HEK293 (cell line): Measurements from ENCODE around the gene EIF2S3.

Experiments used
- BCL11A ChIP-seq: fragments of 450-650 bp; formaldehyde crosslinking; IDR thresholded peaks from 2 replicates; pipeline ENCODE4 v1.5.1; 2016; ENCODE audit warnings: low read depth, missing biosample characterization, missing genetic modification characterization
- IKZF3 ChIP-seq: fragments of 450-650 bp; IDR thresholded peaks from 2 replicates; pipeline ENCODE4 v1.5.0; 2018; ENCODE audit warnings: missing biosample characterization, mild to moderate bottlenecking, missing genetic modification characterization, moderate library complexity
- KLF10 ChIP-seq: fragments of 450-650 bp; IDR thresholded peaks from 2 replicates; pipeline ENCODE4 v1.5.1; 2018; ENCODE audit warnings: missing biosample characterization, mild to moderate bottlenecking, missing genetic modification characterization
- OSR2 ChIP-seq: fragments of 450-650 bp; formaldehyde crosslinking; IDR thresholded peaks from 2 replicates; pipeline ENCODE4 v1.5.1; 2016; ENCODE audit warnings: missing biosample characterization, missing genetic modification characterization
- SP7 ChIP-seq: fragments of 450-650 bp; formaldehyde crosslinking; IDR thresholded peaks from 2 replicates; pipeline ENCODE4 v1.5.1; 2016; ENCODE audit warnings: missing biosample characterization, missing genetic modification characterization
- ZFP41 ChIP-seq: fragments of 450-650 bp; formaldehyde crosslinking; IDR thresholded peaks from 2 replicates; pipeline ENCODE4 v1.5.1; 2016; ENCODE audit warnings: missing biosample characterization, missing genetic modification characterization, borderline replicate concordance
- ZNF133 ChIP-seq: fragments of 450-650 bp; formaldehyde crosslinking; IDR thresholded peaks from 2 replicates; pipeline ENCODE4 v1.5.1; 2016; ENCODE audit warnings: missing biosample characterization, missing genetic modification characterization
- ZNF138 ChIP-seq: fragments of 450-650 bp; formaldehyde crosslinking; IDR thresholded peaks from 2 replicates; pipeline ENCODE4 v1.5.1; 2016; ENCODE audit warnings: missing biosample characterization, missing genetic modification characterization, borderline replicate concordance
- ZNF169 ChIP-seq: fragments of 450-650 bp; formaldehyde crosslinking; IDR thresholded peaks from 2 replicates; pipeline ENCODE4 v1.5.1; 2016; ENCODE audit warnings: missing biosample characterization, missing genetic modification characterization
- ZNF175 ChIP-seq: fragments of 450-650 bp; formaldehyde crosslinking; IDR thresholded peaks from 2 replicates; pipeline ENCODE4 v1.5.1; 2016; ENCODE audit warnings: missing biosample characterization, missing genetic modification characterization
- ZNF223 ChIP-seq: fragments of 450-650 bp; formaldehyde crosslinking; IDR thresholded peaks from 2 replicates; pipeline ENCODE4 v1.5.1; 2016; ENCODE audit warnings: missing biosample characterization, missing genetic modification characterization
- ZNF266 ChIP-seq: fragments of 450-650 bp; formaldehyde crosslinking; IDR thresholded peaks from 2 replicates; pipeline ENCODE4 v1.5.1; 2016; ENCODE audit warnings: missing biosample characterization, missing genetic modification characterization, low read depth
- ZNF292 ChIP-seq: fragments of 450-650 bp; formaldehyde crosslinking; IDR thresholded peaks from 2 replicates; pipeline ENCODE4 v1.5.1; 2016; ENCODE audit warnings: low read depth, missing biosample characterization, missing genetic modification characterization, borderline replicate concordance
- ZNF335 ChIP-seq: fragments of 450-650 bp; formaldehyde crosslinking; conservative IDR thresholded peaks from 2 replicates; pipeline ENCODE4 v1.5.1; 2016; ENCODE audit warnings: missing biosample characterization, missing genetic modification characterization
- ZNF366 ChIP-seq: fragments of 450-650 bp; formaldehyde crosslinking; conservative IDR thresholded peaks from 2 replicates; pipeline ENCODE4 v1.5.1; 2016; ENCODE audit warnings: missing biosample characterization, missing genetic modification characterization
- ZNF404 ChIP-seq: fragments of 450-650 bp; formaldehyde crosslinking; IDR thresholded peaks from 2 replicates; pipeline ENCODE4 v1.5.1; 2017; ENCODE audit warnings: missing biosample characterization, missing genetic modification characterization
- ZNF510 ChIP-seq: fragments of 450-650 bp; formaldehyde crosslinking; IDR thresholded peaks from 2 replicates; pipeline ENCODE4 v1.5.1; 2018; ENCODE audit warnings: mild to moderate bottlenecking, missing genetic modification characterization, missing biosample characterization; ENCODE audit not compliant: insufficient replicate concordance
- ZNF549 ChIP-seq: fragments of 450-650 bp; IDR thresholded peaks from 2 replicates; pipeline ENCODE4 v1.5.1; 2018; ENCODE audit warnings: missing biosample characterization, missing genetic modification characterization, mild to moderate bottlenecking, inconsistent platforms, moderate library complexity
- ZNF600 ChIP-seq: fragments of 450-650 bp; formaldehyde crosslinking; IDR thresholded peaks from 2 replicates; pipeline ENCODE4 v1.5.1; 2016; ENCODE audit warnings: missing biosample characterization, missing genetic modification characterization
- ZNF610 ChIP-seq: fragments of 450-650 bp; formaldehyde crosslinking; IDR thresholded peaks from 2 replicates; pipeline ENCODE4 v1.5.1; 2016; ENCODE audit warnings: missing biosample characterization, missing genetic modification characterization, borderline replicate concordance
- ZNF701 ChIP-seq: fragments of 450-650 bp; formaldehyde crosslinking; IDR thresholded peaks from 2 replicates; pipeline ENCODE4 v1.5.1; 2016; ENCODE audit warnings: missing biosample characterization, missing genetic modification characterization
- ZNF768 ChIP-seq: fragments of 450-650 bp; formaldehyde crosslinking; IDR thresholded peaks from 2 replicates; pipeline ENCODE4 v1.5.1; 2018; ENCODE audit warnings: missing biosample characterization, mild to moderate bottlenecking, missing genetic modification characterization
- TF ChIP-seq, protein P1 (sequence below): fragments of 450-650 bp; formaldehyde crosslinking; IDR thresholded peaks from 2 replicates; pipeline ENCODE4 v1.5.1; 2016; ENCODE audit warnings: missing biosample characterization, missing genetic modification characterization
- TF ChIP-seq, protein P2 (sequence below): fragments of 450-650 bp; formaldehyde crosslinking; IDR thresholded peaks from 2 replicates; pipeline ENCODE4 v1.5.1; 2016; ENCODE audit warnings: missing biosample characterization, missing genetic modification characterization, borderline replicate concordance
- TF ChIP-seq, protein P3 (sequence below): fragments of 450-650 bp; formaldehyde crosslinking; IDR thresholded peaks from 2 replicates; pipeline ENCODE4 v1.5.1; 2016; ENCODE audit warnings: missing biosample characterization, missing genetic modification characterization, low read depth
- TF ChIP-seq, protein P4 (sequence below): fragments of 450-650 bp; formaldehyde crosslinking; IDR thresholded peaks from 2 replicates; pipeline ENCODE4 v1.5.1; 2017; ENCODE audit warnings: missing biosample characterization, missing genetic modification characterization
- TF ChIP-seq, protein P5 (sequence below): fragments of 450-650 bp; formaldehyde crosslinking; IDR thresholded peaks from 2 replicates; pipeline ENCODE4 v1.5.1; 2016; ENCODE audit warnings: missing biosample characterization, missing genetic modification characterization
- TF ChIP-seq, protein P6 (sequence below): fragments of 450-650 bp; formaldehyde crosslinking; IDR thresholded peaks from 2 replicates; pipeline ENCODE4 v1.5.1; 2016; ENCODE audit warnings: missing biosample characterization, missing genetic modification characterization

EIF2S3 gene

DNA sequence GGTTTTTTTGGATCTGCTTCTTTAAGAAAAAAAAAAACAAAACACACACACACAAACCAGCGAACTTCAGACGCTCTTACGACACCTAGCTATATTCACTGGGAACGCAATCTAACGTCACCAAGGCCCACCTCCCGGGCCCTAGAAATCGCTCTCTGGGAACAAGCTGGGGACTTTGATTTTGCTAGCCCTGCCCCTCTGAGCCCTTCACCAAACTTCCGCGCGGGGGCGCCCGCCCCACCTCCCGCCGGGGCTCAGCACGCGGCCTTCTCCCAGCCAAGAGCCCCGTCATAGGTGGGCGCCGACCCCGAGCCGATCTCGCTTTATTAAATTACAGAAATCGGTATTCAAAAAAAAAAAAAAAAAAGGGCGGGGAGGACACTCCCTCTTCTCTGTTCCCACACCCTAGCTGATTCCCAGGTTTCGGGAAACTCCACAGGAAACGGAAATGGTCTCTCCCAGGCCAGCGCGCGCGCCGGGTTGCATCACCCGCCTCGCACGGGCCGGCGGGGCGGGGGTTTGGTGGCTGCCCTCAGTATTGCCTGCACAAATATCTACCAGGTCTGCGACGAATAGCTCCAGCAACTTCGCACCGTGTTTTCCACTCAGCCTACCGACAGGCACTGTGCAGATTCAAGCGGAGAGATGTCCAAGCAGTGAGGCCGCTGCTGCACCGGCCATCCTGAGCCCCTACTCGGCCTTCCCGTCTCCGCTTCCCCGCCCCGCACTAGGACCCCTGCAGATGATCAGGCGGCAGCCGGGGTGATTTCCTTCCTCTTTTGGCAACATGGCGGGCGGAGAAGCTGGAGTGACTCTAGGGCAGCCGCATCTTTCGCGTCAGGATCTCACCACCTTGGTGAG, at the start of gene EIF2S3 (continued):
- TF ChIP-seq ZNF404 (tag by site-specific recombination): no peak
- TF ChIP-seq, protein P1, sequence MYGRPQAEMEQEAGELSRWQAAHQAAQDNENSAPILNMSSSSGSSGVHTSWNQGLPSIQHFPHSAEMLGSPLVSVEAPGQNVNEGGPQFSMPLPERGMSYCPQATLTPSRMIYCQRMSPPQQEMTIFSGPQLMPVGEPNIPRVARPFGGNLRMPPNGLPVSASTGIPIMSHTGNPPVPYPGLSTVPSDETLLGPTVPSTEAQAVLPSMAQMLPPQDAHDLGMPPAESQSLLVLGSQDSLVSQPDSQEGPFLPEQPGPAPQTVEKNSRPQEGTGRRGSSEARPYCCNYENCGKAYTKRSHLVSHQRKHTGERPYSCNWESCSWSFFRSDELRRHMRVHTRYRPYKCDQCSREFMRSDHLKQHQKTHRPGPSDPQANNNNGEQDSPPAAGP: peak; percentile 92
- TF ChIP-seq, protein P2, sequence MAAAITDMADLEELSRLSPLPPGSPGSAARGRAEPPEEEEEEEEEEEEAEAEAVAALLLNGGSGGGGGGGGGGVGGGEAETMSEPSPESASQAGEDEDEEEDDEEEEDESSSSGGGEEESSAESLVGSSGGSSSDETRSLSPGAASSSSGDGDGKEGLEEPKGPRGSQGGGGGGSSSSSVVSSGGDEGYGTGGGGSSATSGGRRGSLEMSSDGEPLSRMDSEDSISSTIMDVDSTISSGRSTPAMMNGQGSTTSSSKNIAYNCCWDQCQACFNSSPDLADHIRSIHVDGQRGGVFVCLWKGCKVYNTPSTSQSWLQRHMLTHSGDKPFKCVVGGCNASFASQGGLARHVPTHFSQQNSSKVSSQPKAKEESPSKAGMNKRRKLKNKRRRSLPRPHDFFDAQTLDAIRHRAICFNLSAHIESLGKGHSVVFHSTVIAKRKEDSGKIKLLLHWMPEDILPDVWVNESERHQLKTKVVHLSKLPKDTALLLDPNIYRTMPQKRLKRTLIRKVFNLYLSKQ (tag by site-specific recombination): no peak
- TF ChIP-seq ZNF701 (tag by site-specific recombination): no peak
- TF ChIP-seq ZNF138 (tag by site-specific recombination): no peak
- TF ChIP-seq ZNF292 (tag by site-specific recombination): no peak
- TF ChIP-seq IKZF3 (tag by site-specific recombination): peak; percentile 100
- no peak for TF ChIP-seq ZNF223 (tag by site-specific recombination)
- TF ChIP-seq ZNF266 (tag by site-specific recombination): 0 out of 2 replicates have a peak, but pooled peaks have one; percentile 8
- peak; percentile 100 for TF ChIP-seq ZNF335 (tag by site-specific recombination)
- no peak for TF ChIP-seq ZNF133 (tag by site-specific recombination)
- TF ChIP-seq ZNF610 (tag by site-specific recombination): peak; percentile 71
- TF ChIP-seq BCL11A (tag by site-specific recombination): no peak
- TF ChIP-seq ZNF768 (tag by site-specific recombination): no peak
- TF ChIP-seq, protein P3, sequence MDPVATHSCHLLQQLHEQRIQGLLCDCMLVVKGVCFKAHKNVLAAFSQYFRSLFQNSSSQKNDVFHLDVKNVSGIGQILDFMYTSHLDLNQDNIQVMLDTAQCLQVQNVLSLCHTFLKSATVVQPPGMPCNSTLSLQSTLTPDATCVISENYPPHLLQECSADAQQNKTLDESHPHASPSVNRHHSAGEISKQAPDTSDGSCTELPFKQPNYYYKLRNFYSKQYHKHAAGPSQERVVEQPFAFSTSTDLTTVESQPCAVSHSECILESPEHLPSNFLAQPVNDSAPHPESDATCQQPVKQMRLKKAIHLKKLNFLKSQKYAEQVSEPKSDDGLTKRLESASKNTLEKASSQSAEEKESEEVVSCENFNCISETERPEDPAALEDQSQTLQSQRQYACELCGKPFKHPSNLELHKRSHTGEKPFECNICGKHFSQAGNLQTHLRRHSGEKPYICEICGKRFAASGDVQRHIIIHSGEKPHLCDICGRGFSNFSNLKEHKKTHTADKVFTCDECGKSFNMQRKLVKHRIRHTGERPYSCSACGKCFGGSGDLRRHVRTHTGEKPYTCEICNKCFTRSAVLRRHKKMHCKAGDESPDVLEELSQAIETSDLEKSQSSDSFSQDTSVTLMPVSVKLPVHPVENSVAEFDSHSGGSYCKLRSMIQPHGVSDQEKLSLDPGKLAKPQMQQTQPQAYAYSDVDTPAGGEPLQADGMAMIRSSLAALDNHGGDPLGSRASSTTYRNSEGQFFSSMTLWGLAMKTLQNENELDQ (tag by site-specific recombination): no peak
- TF ChIP-seq, protein P4, sequence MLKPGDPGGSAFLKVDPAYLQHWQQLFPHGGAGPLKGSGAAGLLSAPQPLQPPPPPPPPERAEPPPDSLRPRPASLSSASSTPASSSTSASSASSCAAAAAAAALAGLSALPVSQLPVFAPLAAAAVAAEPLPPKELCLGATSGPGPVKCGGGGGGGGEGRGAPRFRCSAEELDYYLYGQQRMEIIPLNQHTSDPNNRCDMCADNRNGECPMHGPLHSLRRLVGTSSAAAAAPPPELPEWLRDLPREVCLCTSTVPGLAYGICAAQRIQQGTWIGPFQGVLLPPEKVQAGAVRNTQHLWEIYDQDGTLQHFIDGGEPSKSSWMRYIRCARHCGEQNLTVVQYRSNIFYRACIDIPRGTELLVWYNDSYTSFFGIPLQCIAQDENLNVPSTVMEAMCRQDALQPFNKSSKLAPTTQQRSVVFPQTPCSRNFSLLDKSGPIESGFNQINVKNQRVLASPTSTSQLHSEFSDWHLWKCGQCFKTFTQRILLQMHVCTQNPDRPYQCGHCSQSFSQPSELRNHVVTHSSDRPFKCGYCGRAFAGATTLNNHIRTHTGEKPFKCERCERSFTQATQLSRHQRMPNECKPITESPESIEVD (tag by site-specific recombination): no peak
- TF ChIP-seq ZNF600: no peak
- no peak for TF ChIP-seq ZFP41 (tag by site-specific recombination)
- TF ChIP-seq ZNF175: no peak
- TF ChIP-seq, protein P5, sequence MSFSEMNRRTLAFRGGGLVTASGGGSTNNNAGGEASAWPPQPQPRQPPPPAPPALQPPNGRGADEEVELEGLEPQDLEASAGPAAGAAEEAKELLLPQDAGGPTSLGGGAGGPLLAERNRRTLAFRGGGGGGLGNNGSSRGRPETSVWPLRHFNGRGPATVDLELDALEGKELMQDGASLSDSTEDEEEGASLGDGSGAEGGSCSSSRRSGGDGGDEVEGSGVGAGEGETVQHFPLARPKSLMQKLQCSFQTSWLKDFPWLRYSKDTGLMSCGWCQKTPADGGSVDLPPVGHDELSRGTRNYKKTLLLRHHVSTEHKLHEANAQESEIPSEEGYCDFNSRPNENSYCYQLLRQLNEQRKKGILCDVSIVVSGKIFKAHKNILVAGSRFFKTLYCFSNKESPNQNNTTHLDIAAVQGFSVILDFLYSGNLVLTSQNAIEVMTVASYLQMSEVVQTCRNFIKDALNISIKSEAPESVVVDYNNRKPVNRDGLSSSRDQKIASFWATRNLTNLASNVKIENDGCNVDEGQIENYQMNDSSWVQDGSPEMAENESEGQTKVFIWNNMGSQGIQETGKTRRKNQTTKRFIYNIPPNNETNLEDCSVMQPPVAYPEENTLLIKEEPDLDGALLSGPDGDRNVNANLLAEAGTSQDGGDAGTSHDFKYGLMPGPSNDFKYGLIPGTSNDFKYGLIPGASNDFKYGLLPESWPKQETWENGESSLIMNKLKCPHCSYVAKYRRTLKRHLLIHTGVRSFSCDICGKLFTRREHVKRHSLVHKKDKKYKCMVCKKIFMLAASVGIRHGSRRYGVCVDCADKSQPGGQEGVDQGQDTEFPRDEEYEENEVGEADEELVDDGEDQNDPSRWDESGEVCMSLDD (tag by site-specific recombination): peak; percentile 36
- TF ChIP-seq KLF10 (tag by site-specific recombination): peak; percentile 95
- no peak for TF ChIP-seq ZNF549
- TF ChIP-seq OSR2 (tag by site-specific recombination): no peak
- TF ChIP-seq SP7 (tag by site-specific recombination): peak; percentile 85; the same call in 1 of the 2 replicates
- TF ChIP-seq, protein P6, sequence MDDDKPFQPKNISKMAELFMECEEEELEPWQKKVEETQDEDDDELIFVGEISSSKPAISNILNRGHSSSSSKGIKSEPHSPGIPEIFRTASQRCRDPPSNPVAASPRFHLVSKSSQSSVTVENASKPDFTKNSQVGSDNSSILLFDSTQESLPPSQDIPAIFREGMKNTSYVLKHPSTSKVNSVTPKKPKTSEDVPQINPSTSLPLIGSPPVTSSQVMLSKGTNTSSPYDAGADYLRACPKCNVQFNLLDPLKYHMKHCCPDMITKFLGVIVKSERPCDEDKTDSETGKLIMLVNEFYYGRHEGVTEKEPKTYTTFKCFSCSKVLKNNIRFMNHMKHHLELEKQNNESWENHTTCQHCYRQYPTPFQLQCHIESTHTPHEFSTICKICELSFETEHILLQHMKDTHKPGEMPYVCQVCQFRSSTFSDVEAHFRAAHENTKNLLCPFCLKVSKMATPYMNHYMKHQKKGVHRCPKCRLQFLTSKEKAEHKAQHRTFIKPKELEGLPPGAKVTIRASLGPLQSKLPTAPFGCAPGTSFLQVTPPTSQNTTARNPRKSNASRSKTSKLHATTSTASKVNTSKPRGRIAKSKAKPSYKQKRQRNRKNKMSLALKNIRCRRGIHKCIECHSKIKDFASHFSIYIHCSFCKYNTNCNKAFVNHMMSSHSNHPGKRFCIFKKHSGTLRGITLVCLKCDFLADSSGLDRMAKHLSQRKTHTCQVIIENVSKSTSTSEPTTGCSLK (tag by site-specific recombination): no peak
- no peak for TF ChIP-seq ZNF510 (tag by site-specific recombination)
- no peak for TF ChIP-seq ZNF169
- no peak for TF ChIP-seq ZNF366 (tag by site-specific recombination)
